ENCODE data around the gene TSPAN15. TPM values are rescaled to one million over a fixed set of nuclear protein-coding genes. Genes with fewer than 3 reads are reported as not detected.

Gene TSPAN15
- total RNA-seq, 1 experiment from 2014 or later, result 108 TPM

- no peaks in the 10 kb centered on the region for H3K36me3 ChIP-seq (ENCODE audit: low read depth)
- H3K9me3 ChIP-seq (ENCODE audit: insufficient read depth, low read depth), result no peaks in the 10 kb centered on the region
- no TSS peak for BruUV-seq (replicated peaks)
- no peak overlapping the region for H3K27ac ChIP-seq
- H2AFZ ChIP-seq, result no peak overlapping the region
- POLR2A ChIA-PET (ENCODE audit: unreplicated experiment), result no interaction called here
- H3K4me1 ChIP-seq (replicated peaks; ENCODE audit: insufficient read depth), result peaks cover 9% of the 10 kb centered on the region
- intact Hi-C loops (cut with micrococcal nuclease; ENCODE audit: unreplicated experiment), result no loop called here
- no peaks in the 10 kb centered on the region for H3F3A ChIP-seq (ENCODE audit: insufficient read depth, low read depth)
- no peaks in the 10 kb centered on the region for H4K20me1 ChIP-seq (ENCODE audit: insufficient read depth)
- H3K4me3 ChIP-seq, result no peak overlapping the region
- no peaks in the 10 kb centered on the region for H3K9me2 ChIP-seq (ENCODE audit: insufficient read depth)
- H3K4me2 ChIP-seq, result no peak overlapping the region
- H3K79me2 ChIP-seq (ENCODE audit: low read depth), result no peaks in the 10 kb centered on the region
- CTCF ChIA-PET, result interaction anchor here (0.9 kb wide), 1 partner anchor 8 kb away, joined by 4 read pairs; no protein-coding TSS in a partner anchor
- no peak for DNase-seq
- TF ChIP-seq EZH2 (IDR thresholded peaks at IDR 0.05; ENCODE audit: low read depth), result no peak
- TF ChIP-seq CTCF (conservative IDR thresholded peaks at IDR 0.05), result no peak
- 0 out of 2 replicates have a peak, but pooled peaks cover 8% of the 10 kb centered on the region for H3K27me3 ChIP-seq (ENCODE audit: insufficient read depth, low read depth)
These were observed 35.3 kb upstream of the TSPAN15 start for GRCh38 chr10:69415951-69416350.

- H3K4me3 ChIP-seq, result no peak within 1 kb of the TSS
- intact Hi-C loops (cut with micrococcal nuclease; ENCODE audit: unreplicated experiment), result no loop called here
These were observed 34.6 kb upstream of the TSPAN15 start, which contains the start of gene TACR2 for GRCh38 chr10:69416695-69417094. Gene TACR2 (minus strand): TSS chr10:69416918. CDS start chr10:69416323, 595 bp downstream.

GRCh38 chr10:69417542-69417941 lies 33.7 kb upstream of the TSPAN15 start:
- H3K9me3 ChIP-seq (ENCODE audit: insufficient read depth, low read depth), result no peaks in the 10 kb centered on the region
- H3K27me3 ChIP-seq (ENCODE audit: insufficient read depth, low read depth), result peaks cover 12% of the 10 kb centered on the region; the same call in 1 of the 2 replicates
- no peaks in the 10 kb centered on the region for H3K79me2 ChIP-seq (ENCODE audit: low read depth)
- ChIA-PET POLR2A (ENCODE audit: unreplicated experiment) (no interaction called here), CTCF (no interaction called here)
- H3F3A ChIP-seq (ENCODE audit: insufficient read depth, low read depth), result no peaks in the 10 kb centered on the region
- H3K27ac ChIP-seq, result no peak overlapping the region
- no peaks in the 10 kb centered on the region for H3K9me2 ChIP-seq (ENCODE audit: insufficient read depth)
- H3K4me2 ChIP-seq, result no peak overlapping the region
- no peak overlapping the region for H2AFZ ChIP-seq
- intact Hi-C loops (cut with micrococcal nuclease; ENCODE audit: unreplicated experiment), result no loop called here
- no peak overlapping the region for H3K4me3 ChIP-seq
- H3K36me3 ChIP-seq (ENCODE audit: low read depth), result no peaks in the 10 kb centered on the region
- BruUV-seq (replicated peaks), result no TSS peak
- no peak for DNase-seq
- H4K20me1 ChIP-seq (ENCODE audit: insufficient read depth), result no peaks in the 10 kb centered on the region
- TF ChIP-seq CTCF (conservative IDR thresholded peaks at IDR 0.05) (no peak), EZH2 (IDR thresholded peaks at IDR 0.05; ENCODE audit: low read depth) (no peak)
- no peaks in the 10 kb centered on the region for H3K4me1 ChIP-seq (replicated peaks; ENCODE audit: insufficient read depth)

More at GRCh38 chr10:69416695-69417094, 34.6 kb upstream of the TSPAN15 start, which contains the start of gene TACR2:
- Histone ChIP-seq H3F3A (ENCODE audit: insufficient read depth, low read depth) (no peaks in the 10 kb centered on the region), H3K9me2 (ENCODE audit: insufficient read depth) (no peaks in the 10 kb centered on the region), H3K4me1 (replicated peaks; ENCODE audit: insufficient read depth) (peaks cover 1% of the 10 kb centered on the region), H3K27me3 (ENCODE audit: insufficient read depth, low read depth) (0 out of 2 replicates have a peak, but pooled peaks cover 8% of the 10 kb centered on the region), H3K36me3 (ENCODE audit: low read depth) (no peaks in the 10 kb centered on the region), H3K27ac (no peak within 1 kb of the TSS), H4K20me1 (ENCODE audit: insufficient read depth) (no peaks in the 10 kb centered on the region), H3K9me3 (ENCODE audit: insufficient read depth, low read depth) (no peaks in the 10 kb centered on the region), H3K4me2 (no peak within 1 kb of the TSS), H3K79me2 (ENCODE audit: low read depth) (no peaks in the 10 kb centered on the region), H2AFZ (no peak within 1 kb of the TSS)
- DNase-seq, result no peak
- no peak for TF ChIP-seq CTCF (conservative IDR thresholded peaks at IDR 0.05)
- TF ChIP-seq EZH2 (IDR thresholded peaks at IDR 0.05; ENCODE audit: low read depth), result no peak
- no TSS peak for BruUV-seq (replicated peaks)
- CTCF ChIA-PET, result no interaction called here
- POLR2A ChIA-PET (ENCODE audit: unreplicated experiment), result no interaction called here
